NT2/D1 (cell line): Measurements from ENCODE around the gene CACNA2D1.

ENCODE experiments used
- YY1 ChIP-seq: IDR thresholded peaks from 2 replicates; pipeline ENCODE4 v1.6.1; 2011; ENCODE audit not compliant: insufficient read length, insufficient read depth
- ZNF274 ChIP-seq: IDR thresholded peaks from 2 replicates; pipeline ENCODE4 v1.6.1; 2011; ENCODE audit warnings: mild to moderate bottlenecking, low read depth, low read length

- no peak for TF ChIP-seq YY1
- no peak for TF ChIP-seq ZNF274
Observed at GRCh38 chr7:82434275-82435022, 9.1 kb downstream of the CACNA2D1 start.
